ENCODE measurements around the gene KCNJ5.
A peak's percentile ranks its signal among the peaks of the same experiment; 100 is the strongest.

The KCNJ5 gene

GRCh38 chr11:128963744-128964325, 72.7 kb downstream of the KCNJ5 start:
- no peaks in the 10 kb centered on the region for H3K27me3 ChIP-seq (ENCODE audit: control insufficient read depth in 1 of 2, insufficient read depth in 1 of 2, low read length in 2 of 2)
- no peak overlapping the region for H2AK5ac ChIP-seq (ENCODE audit: low read length, severe bottlenecking)
- H2BK15ac ChIP-seq (ENCODE audit: low read depth, poor library complexity, severe bottlenecking), result no peak overlapping the region
- no peaks in the 10 kb centered on the region for H3K9me3 ChIP-seq (ENCODE audit: control insufficient read depth, low read length)
- H2BK120ac ChIP-seq (ENCODE audit: low read depth, low read length), result no peak overlapping the region
- H2BK12ac ChIP-seq (ENCODE audit: low read length in 2 of 2), result no peak overlapping the region
- H3K4me3 ChIP-seq (ENCODE audit: insufficient read depth in 1 of 2, low read depth in 1 of 2, low read length in 2 of 2), result no peak overlapping the region
- no peak overlapping the region for H3K27ac ChIP-seq (ENCODE audit: low read length, poor library complexity, severe bottlenecking)
- H3K18ac ChIP-seq (ENCODE audit: low read depth in 1 of 2, low read length in 2 of 2), result no peak overlapping the region
- H3K9ac ChIP-seq (ENCODE audit: low read length), result no peak overlapping the region
- H3K79me1 ChIP-seq (replicated peaks; ENCODE audit: low read length, poor library complexity, severe bottlenecking), result no peaks in the 10 kb centered on the region
- H3K36me3 ChIP-seq (ENCODE audit: control insufficient read depth in 1 of 2, insufficient read depth in 2 of 2, low read depth in 1 of 2, low read length in 2 of 2), result peaks cover 4 to 10% of the 10 kb centered on the region in 2 experiments
- no peak overlapping the region for H3K4me2 ChIP-seq (ENCODE audit: low read length, poor library complexity, severe bottlenecking)
- no peak overlapping the region for H2BK5ac ChIP-seq (ENCODE audit: low read depth, low read length, poor library complexity, severe bottlenecking)
- H3K4me1 ChIP-seq (ENCODE audit: control insufficient read depth, insufficient read depth, low read depth, low read length), result no peaks in the 10 kb centered on the region
- H2AFZ ChIP-seq (ENCODE audit: low read depth, low read length), result no peak overlapping the region
- H4K91ac ChIP-seq (ENCODE audit: low read length), result no peak overlapping the region
- H3K4ac ChIP-seq (ENCODE audit: low read depth in 1 of 2, low read length in 2 of 2), result no peak overlapping the region
- H4K8ac ChIP-seq (ENCODE audit: low read length), result no peak overlapping the region
- H3K14ac ChIP-seq (ENCODE audit: low read length in 2 of 2), result no peak overlapping the region
- WGBS, result 70% methylated on average over 3 of the region's 3 CpGs
- H3K23ac ChIP-seq (ENCODE audit: low read length in 2 of 2), result no peak overlapping the region
- no peak for DNase-seq

- no peak overlapping the region for H3K14ac ChIP-seq (ENCODE audit: low read length in 2 of 2)
- no peak overlapping the region for H3K4me3 ChIP-seq (ENCODE audit: insufficient read depth in 1 of 2, low read depth in 1 of 2, low read length in 2 of 2)
- no peak overlapping the region for H3K9ac ChIP-seq (ENCODE audit: low read length)
- no peaks in the 10 kb centered on the region for H3K27me3 ChIP-seq (ENCODE audit: control insufficient read depth in 1 of 2, insufficient read depth in 1 of 2, low read length in 2 of 2)
- no peak overlapping the region for H4K8ac ChIP-seq (ENCODE audit: low read length)
- 51% methylated on average over 7 of the region's 7 CpGs for WGBS
- no peak for DNase-seq
- no peak overlapping the region for H2BK15ac ChIP-seq (ENCODE audit: low read depth, poor library complexity, severe bottlenecking)
- H3K23ac ChIP-seq (ENCODE audit: low read length in 2 of 2), result no peak overlapping the region
- no peak overlapping the region for H3K4ac ChIP-seq (ENCODE audit: low read depth in 1 of 2, low read length in 2 of 2)
- H3K4me2 ChIP-seq (ENCODE audit: low read length, poor library complexity, severe bottlenecking), result no peak overlapping the region
- H3K27ac ChIP-seq (ENCODE audit: low read length, poor library complexity, severe bottlenecking), result no peak overlapping the region
- H3K18ac ChIP-seq (ENCODE audit: low read depth in 1 of 2, low read length in 2 of 2), result no peak overlapping the region
- H2AFZ ChIP-seq (ENCODE audit: low read depth, low read length), result no peak overlapping the region
- no peak overlapping the region for H2BK5ac ChIP-seq (ENCODE audit: low read depth, low read length, poor library complexity, severe bottlenecking)
- H3K4me1 ChIP-seq (ENCODE audit: control insufficient read depth, insufficient read depth, low read depth, low read length), result no peaks in the 10 kb centered on the region
- H2BK120ac ChIP-seq (ENCODE audit: low read depth, low read length), result no peak overlapping the region
- H3K36me3 ChIP-seq (ENCODE audit: control insufficient read depth in 1 of 2, insufficient read depth in 2 of 2, low read depth in 1 of 2, low read length in 2 of 2), result peaks cover 10 to 17% of the 10 kb centered on the region in 2 experiments
- H4K91ac ChIP-seq (ENCODE audit: low read length), result no peak overlapping the region
- H3K9me3 ChIP-seq (ENCODE audit: control insufficient read depth, low read length), result no peaks in the 10 kb centered on the region
- no peak overlapping the region for H2BK12ac ChIP-seq (ENCODE audit: low read length in 2 of 2)
- no peak overlapping the region for H2AK5ac ChIP-seq (ENCODE audit: low read length, severe bottlenecking)
- no peaks in the 10 kb centered on the region for H3K79me1 ChIP-seq (replicated peaks; ENCODE audit: low read length, poor library complexity, severe bottlenecking)
Observed at GRCh38 chr11:128964463-128964930, 73.3 kb downstream of the KCNJ5 start.

GRCh38 chr11:128965485-128965884, 74.3 kb downstream of the KCNJ5 start:
- WGBS, result 56% methylated on average over 4 of the region's 4 CpGs
- Histone ChIP-seq H2BK15ac (ENCODE audit: low read depth, poor library complexity, severe bottlenecking) (no peak overlapping the region), H2AK5ac (ENCODE audit: low read length, severe bottlenecking) (no peak overlapping the region), H3K9ac (ENCODE audit: low read length) (peak overlapping the region; percentile 17), H3K14ac (ENCODE audit: low read length in 2 of 2) (no peak overlapping the region), H3K27me3 (ENCODE audit: control insufficient read depth in 1 of 2, insufficient read depth in 1 of 2, low read length in 2 of 2) (no peaks in the 10 kb centered on the region), H2AFZ (ENCODE audit: low read depth, low read length) (no peak overlapping the region), H3K36me3 (ENCODE audit: control insufficient read depth in 1 of 2, insufficient read depth in 2 of 2, low read depth in 1 of 2, low read length in 2 of 2) (peaks cover 20 to 27% of the 10 kb centered on the region in 2 experiments), H3K9me3 (ENCODE audit: control insufficient read depth, low read length) (no peaks in the 10 kb centered on the region), H3K18ac (ENCODE audit: low read depth in 1 of 2, low read length in 2 of 2) (no peak overlapping the region), H3K79me1 (replicated peaks; ENCODE audit: low read length, poor library complexity, severe bottlenecking) (no peaks in the 10 kb centered on the region), H3K4me1 (ENCODE audit: control insufficient read depth, insufficient read depth, low read depth, low read length) (no peaks in the 10 kb centered on the region), H2BK5ac (ENCODE audit: low read depth, low read length, poor library complexity, severe bottlenecking) (no peak overlapping the region), H3K27ac (ENCODE audit: low read length, poor library complexity, severe bottlenecking) (no peak overlapping the region), H2BK120ac (ENCODE audit: low read depth, low read length) (no peak overlapping the region), H4K8ac (ENCODE audit: low read length) (no peak overlapping the region), H3K4me2 (ENCODE audit: low read length, poor library complexity, severe bottlenecking) (no peak overlapping the region), H3K23ac (ENCODE audit: low read length in 2 of 2) (no peak overlapping the region), H4K91ac (ENCODE audit: low read length) (no peak overlapping the region), H3K4ac (ENCODE audit: low read depth in 1 of 2, low read length in 2 of 2) (no peak overlapping the region), H2BK12ac (ENCODE audit: low read length in 2 of 2) (no peak overlapping the region), H3K4me3 (ENCODE audit: insufficient read depth in 1 of 2, low read depth in 1 of 2, low read length in 2 of 2) (no peak overlapping the region)
- peak; percentile 30 for DNase-seq

GRCh38 chr11:128967578-128967977, 76.4 kb downstream of the KCNJ5 start:
- WGBS, result 56% methylated on average over 3 of the region's 6 CpGs
- Histone ChIP-seq H2BK120ac (ENCODE audit: low read depth, low read length) (no peak overlapping the region), H2BK12ac (ENCODE audit: low read length in 2 of 2) (no peak overlapping the region), H2AK5ac (ENCODE audit: low read length, severe bottlenecking) (no peak overlapping the region), H3K4me1 (ENCODE audit: control insufficient read depth, insufficient read depth, low read depth, low read length) (no peaks in the 10 kb centered on the region), H2BK5ac (ENCODE audit: low read depth, low read length, poor library complexity, severe bottlenecking) (no peak overlapping the region), H3K27me3 (ENCODE audit: control insufficient read depth in 1 of 2, insufficient read depth in 1 of 2, low read length in 2 of 2) (no peaks in the 10 kb centered on the region), H3K36me3 (ENCODE audit: control insufficient read depth in 1 of 2, insufficient read depth in 2 of 2, low read depth in 1 of 2, low read length in 2 of 2) (peaks cover 28 to 44% of the 10 kb centered on the region in 2 experiments), H3K14ac (ENCODE audit: low read length in 2 of 2) (no peak overlapping the region), H3K23ac (ENCODE audit: low read length in 2 of 2) (no peak overlapping the region), H4K91ac (ENCODE audit: low read length) (no peak overlapping the region), H3K18ac (ENCODE audit: low read depth in 1 of 2, low read length in 2 of 2) (no peak overlapping the region), H3K4me2 (ENCODE audit: low read length, poor library complexity, severe bottlenecking) (no peak overlapping the region), H3K9ac (ENCODE audit: low read length) (no peak overlapping the region), H3K4me3 (ENCODE audit: insufficient read depth in 1 of 2, low read depth in 1 of 2, low read length in 2 of 2) (no peak overlapping the region), H2BK15ac (ENCODE audit: low read depth, poor library complexity, severe bottlenecking) (no peak overlapping the region), H4K8ac (ENCODE audit: low read length) (no peak overlapping the region), H3K27ac (ENCODE audit: low read length, poor library complexity, severe bottlenecking) (no peak overlapping the region), H2AFZ (ENCODE audit: low read depth, low read length) (no peak overlapping the region), H3K4ac (ENCODE audit: low read depth in 1 of 2, low read length in 2 of 2) (no peak overlapping the region), H3K79me1 (replicated peaks; ENCODE audit: low read length, poor library complexity, severe bottlenecking) (no peaks in the 10 kb centered on the region), H3K9me3 (ENCODE audit: control insufficient read depth, low read length) (no peaks in the 10 kb centered on the region)
- DNase-seq, result no peak
